ENCODE results near the gene SYTL3.

The SYTL3 gene

DNA sequence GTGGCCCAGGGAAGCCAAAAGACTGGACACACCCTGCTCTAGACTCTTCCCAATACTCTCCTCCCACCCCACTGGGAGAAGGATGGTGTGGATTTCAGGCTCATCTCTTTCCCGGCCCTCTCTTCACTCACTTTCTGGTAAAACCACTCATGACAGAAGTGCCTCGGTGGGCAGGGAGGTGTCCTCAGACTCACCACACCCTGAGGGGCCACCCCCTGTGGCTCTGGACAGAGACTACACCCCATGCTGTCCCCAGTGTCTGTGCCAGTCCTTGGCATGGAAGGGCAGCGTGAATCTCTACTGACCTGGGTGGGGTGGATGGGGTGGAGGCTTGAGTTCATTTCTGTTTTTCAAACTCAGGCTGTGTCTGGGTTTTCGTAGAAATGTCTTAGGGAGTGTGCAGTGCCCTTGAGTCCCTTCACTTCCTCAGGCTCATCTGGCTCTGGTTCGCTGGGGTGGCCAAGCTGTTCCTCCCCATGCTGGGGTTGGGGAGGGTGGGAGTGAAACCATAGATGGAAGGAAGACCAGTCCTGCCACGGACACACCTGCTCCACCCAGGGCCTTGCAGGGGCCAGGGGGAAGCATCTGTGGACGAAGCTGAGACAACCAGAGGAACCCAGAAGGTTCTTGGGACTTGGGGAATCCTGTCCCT lies 110.2 kb downstream of the SYTL3 start:
- DNase-seq (ENCODE audit: low spot score) = no peak

DNA sequence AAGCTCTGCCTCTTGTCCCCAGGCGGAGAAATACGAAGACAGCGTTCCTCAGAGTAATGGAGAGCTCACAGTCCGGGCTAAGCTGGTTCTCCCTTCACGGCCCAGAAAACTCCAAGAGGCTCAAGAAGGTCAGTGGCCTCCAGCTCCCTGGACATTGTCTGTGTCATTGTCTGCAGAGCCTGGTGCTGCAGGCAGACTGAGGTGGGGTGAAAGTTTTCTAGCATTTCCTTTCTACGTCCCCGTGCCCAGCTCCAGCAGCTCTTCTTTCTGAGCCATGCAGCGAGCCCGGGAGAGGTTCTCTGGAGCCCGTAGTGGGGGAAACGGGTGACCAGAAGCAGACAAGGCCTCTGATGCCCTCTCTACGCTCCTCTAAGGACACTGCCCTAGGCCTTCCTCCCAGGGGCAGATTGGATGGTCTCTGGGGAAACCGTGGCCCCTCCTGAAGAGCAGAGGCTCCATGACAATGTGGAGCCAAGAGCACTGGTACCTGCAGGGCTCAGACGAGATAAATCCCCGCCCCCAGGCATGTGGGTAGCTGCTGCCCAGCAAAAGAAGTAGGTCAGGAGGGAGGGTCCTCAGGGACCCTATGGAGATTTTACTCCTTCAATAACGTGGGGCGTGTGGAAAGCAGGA lies 110.9 kb downstream of the SYTL3 start:
- no peak for DNase-seq (ENCODE audit: low spot score)

DNA sequence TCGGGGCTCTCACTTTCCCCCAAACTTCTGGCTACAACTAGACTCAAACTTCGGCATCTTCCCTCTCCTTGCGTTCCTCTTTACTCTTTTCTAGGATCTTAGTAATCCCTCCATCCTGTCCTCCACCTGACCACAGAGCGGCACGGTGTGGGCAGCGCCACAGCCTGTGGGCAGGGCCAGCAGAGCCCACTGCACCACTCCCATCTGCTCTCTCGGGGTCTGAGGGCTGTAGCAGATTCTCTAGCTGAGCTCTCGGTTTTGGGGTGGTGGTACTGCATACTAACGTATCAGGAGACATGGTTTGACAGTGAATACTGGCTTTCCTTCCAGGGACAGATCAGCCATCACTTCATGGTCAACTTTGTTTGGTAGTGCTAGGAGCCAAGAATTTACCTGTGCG lies 111.9 kb downstream of the SYTL3 start:
- no peak for DNase-seq (ENCODE audit: low spot score)

DNA sequence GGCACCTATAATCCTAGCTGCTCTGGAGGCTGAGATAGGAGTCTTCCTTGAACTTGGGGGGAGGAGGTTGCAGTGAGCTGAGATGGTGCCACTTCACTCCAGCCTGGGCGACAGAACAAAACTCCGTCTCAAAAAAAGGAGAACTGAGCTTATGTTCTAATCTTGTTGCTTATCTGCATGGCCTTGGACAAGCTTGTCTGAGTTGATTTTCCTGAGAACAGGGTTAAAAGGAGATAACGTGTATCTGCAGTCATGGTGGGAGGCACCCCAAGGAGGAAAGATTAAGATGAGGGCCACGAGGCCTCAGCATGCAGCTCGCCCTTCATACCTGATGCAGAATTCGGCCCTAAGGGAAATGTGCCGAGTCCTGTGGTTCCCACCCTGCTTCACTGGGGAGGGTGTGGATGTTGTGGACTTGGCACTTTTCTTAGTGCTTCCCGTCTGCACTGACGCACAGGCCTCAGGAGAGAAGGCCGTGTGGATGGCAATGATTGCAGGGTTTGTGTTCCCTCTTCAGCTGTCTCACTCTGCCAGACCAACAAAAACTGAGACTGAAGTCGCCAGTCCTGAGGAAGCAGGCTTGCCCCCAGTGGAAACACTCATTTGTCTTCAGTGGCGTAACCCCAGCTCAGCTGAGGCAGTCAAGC lies 113.1 kb downstream of the SYTL3 start:
- no peak for DNase-seq (ENCODE audit: low spot score)

DNA sequence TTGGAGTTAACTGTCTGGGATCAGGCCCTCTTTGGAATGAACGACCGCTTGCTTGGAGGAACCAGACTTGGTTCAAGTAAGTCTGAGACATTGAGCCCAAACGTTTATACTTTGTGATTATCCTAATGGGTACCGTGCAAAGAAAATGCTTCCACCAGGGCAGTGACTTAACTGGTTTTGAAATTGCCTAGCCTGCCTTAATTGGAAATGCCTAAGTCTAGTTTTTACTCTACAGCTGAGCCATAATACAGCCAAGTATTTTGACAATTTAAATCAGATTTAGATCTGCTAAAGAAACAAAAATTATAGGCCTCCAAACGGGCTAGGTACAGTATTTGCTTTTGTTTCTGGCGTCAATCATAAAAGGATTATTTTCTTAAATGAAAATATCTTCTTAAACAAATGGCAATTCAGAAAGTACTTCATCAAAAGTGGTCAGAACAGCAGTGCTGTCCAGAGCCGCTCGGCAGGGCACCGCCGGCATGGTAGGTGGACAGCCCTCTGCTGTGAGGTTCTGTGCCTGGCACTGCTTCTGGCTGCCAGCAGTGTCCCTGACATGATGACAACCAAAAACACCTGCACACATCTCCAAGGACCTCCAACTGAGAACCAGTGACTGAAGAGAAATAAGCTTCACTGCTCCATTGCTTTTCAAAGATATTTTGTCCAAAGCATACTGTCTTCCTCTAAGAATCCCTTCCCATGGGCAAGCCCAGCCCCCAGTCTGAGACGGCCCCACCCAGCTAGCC lies 113.8 kb downstream of the SYTL3 start:
- DNase-seq (ENCODE audit: low spot score) = no peak

DNA sequence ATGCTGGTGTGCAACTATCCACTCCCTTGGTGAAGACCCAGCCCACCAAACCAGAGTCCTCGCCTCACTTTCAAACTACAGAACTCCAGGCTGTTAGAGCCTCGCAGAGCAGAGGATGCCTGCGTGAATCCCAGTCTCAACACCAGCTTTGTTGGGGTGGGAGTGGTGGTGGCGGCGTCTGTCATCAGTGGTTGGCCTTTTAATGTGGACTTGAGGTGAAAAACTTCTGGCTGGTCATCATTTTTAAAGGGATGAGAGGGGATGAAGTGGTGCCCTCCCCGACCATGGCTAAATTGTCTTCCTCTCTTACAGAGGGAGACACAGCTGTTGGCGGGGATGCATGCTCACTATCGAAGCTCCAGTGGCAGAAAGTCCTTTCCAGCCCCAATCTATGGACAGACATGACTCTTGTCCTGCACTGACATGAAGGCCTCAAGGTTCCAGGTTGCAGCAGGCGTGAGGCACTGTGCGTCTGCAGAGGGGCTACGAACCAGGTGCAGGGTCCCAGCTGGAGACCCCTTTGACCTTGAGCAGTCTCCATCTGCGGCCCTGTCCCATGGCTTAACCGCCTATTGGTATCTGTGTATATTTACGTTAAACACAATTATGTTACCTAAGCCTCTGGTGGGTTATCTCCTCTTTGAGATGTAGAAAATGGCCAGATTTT lies 114.5 kb downstream of the SYTL3 start:
- no peak for DNase-seq (ENCODE audit: low spot score)

DNA sequence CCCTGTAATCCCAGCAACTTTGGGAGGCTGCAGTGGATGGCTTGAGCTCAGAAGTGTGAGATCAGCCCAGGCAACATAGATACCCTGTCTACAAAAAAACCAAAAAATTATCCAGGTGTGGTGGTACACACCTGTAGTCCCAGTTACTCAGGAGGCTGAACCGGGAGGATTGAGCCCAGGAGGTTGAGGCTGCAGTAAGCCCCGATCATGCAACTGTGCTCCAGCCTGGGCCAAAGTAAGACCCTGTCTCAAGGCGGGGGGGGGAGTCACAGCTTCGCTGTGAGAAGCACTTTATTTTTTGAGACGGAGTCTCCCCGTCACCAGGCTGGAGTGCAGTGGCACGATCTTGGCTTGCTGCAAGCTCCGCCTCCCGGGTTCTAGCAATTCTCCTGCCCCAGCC lies 115.1 kb downstream of the SYTL3 start:
- DNase-seq (ENCODE audit: low spot score) = no peak

DNA sequence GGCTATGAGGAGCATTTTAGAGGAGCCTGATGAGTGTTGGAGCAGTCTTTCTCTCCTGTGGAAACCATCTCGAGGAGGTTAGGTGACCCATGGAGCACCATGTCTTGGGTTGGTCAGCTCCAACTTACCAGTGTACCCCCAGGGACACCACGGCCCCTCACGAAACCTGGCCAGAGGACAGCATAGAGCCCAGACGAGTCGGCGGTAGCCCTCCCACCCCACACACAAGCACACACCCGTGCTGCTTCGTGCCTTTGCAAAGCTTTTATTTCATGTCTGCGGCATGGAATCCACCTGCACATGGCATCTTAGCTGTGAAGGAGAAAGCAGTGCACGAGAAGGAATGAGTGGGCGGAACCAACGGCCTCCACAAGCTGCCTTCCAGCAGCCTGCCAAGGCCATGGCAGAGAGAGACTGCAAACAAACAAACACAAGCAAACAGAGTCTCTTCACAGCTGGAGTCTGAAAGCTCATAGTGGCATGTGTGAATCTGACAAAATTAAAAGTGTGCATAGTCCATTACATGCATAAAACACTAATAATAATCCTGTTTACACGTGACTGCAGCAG lies 115.7 kb downstream of the SYTL3 start:
- no peak for DNase-seq (ENCODE audit: low spot score)

DNA sequence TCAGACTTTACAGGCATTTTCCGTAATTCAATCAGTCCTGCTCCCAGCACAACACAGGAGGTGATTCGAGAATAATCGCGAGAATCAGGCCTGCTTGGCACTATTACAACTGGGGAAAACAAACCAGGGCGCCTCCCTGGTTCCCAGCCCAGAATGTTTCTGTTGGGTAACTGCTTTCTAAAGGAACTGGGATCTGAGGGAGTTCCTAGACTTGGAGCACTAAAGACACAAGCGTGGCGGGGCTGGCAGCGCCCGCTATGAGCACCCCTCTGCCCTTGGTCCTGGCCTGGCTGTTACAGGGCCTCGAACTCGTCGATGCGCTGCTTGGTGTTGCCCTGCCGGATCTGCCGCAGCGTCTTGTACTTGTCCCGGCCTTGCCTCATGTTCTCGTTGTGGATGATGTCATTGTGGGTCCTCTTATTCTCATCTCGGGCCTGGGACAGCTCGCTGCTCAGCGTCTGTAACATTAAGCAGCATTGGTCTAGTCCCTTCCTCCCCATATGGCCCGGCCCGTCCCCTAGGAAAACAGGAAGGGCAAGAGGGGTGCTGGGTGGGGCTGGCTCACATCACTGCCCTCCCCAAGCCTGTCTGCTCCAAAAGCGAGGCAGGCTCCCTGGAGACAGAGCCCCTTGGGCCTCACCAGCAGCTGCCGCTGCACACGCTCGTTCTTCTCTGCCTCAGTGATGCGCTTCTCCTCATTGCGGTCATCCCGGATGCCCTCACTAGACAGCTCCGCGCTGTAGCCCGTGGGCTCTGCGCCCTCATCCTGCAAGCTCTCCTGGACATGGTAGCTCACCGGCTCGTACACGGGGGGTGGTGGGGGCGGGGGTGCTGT lies 117.0 kb downstream of the SYTL3 start:
- DNase-seq (ENCODE audit: low spot score) = no peak

DNA sequence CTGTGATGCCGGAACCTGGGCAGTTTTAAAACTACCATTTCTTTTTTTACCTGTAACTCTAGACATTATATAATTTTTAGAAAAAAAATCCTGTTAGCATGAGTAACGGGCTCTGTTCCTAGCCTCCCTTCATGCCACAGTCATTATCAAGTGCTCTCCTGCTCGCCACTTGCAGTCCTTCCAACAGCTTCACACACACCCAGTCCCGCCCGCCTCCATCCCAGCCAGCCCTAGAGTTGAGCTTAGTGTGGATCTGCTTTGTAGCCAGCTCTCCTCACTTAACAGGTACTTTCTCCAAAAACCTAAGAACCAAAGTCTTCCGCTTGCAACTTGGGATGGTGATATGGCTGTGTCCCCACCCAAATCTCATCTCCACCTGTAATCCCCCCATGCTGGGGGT lies 117.9 kb downstream of the SYTL3 start:
- DNase-seq (ENCODE audit: low spot score) = no peak

DNA sequence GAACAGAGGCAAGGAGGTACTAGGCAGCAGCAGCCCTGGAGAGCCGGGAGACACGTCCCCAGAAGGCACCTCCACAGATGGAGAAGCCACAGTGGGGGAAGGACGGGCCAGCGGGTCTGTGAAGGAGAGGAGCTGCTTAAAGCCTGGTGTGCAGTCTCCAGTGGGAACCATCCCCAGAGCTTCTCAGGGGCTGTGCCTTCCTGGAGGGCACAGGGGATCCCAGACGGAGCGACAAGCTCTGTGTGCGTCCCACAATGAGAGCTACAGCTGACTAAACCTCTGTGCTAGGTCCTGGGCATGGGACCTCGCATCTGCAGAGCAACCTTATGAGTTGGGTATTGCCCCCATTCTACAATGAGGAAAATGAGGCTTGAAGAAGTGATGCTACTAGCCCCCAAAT lies 118.6 kb downstream of the SYTL3 start:
- DNase-seq (ENCODE audit: low spot score) = no peak

DNA sequence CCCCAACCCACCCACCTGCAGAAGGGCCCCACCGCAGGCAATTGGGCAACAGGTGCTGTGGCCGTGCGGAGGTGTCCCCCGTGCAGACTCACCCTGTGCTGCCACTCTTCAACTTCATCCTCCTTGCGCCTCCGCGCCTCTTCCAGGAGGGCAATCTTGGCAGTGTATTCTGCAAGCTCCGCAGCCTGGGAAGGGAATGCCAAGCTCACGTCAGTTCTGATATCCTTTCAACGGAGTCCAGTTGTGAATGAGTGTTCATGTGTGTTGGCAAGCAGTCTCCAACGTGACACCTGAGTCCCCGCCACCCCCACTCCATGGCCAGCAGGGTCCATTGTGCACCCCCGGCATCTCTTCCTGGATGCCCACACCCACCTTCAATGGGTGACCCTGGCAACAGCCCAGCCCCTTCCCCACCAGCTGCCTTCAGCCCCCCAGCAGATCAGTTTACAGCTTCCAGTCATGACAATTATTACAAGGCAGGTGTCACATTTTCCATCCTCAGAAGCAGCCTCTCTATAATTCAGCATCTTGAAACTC lies 119.4 kb downstream of the SYTL3 start:
- no peak for DNase-seq (ENCODE audit: low spot score)

DNA sequence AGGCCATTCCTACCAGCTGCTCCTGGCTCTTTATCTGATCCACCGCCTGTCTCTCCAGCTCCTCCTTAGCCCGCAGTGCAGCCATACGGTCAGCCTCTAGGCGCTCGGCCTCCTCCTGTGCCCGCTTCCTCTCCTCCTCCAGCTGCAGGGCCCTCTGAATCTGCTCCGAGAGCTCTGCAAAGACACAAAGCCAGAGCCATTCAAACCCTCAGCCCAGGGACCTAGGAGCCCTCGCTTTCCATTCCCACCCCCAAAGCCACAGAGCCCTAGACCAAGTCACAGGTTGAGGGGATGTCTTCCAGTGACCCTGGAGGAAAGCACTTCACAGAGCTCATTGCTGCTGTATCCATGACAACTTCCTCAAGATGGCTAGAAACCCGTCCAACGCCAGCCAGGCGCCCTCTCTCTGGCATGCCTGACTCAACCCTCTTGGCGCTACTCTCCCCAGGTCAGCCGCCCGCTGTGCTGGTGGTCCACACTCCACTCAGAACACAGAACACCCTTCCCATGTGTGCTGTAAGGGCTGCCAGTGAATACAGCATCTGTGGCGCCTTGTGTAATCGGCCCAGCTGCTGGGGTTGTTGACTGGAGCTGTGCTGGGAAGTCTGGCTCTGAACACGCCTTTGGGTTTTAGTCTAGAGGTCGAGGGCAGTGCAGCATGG lies 120.0 kb downstream of the SYTL3 start:
- DNase-seq (ENCODE audit: low spot score) = no peak

DNA sequence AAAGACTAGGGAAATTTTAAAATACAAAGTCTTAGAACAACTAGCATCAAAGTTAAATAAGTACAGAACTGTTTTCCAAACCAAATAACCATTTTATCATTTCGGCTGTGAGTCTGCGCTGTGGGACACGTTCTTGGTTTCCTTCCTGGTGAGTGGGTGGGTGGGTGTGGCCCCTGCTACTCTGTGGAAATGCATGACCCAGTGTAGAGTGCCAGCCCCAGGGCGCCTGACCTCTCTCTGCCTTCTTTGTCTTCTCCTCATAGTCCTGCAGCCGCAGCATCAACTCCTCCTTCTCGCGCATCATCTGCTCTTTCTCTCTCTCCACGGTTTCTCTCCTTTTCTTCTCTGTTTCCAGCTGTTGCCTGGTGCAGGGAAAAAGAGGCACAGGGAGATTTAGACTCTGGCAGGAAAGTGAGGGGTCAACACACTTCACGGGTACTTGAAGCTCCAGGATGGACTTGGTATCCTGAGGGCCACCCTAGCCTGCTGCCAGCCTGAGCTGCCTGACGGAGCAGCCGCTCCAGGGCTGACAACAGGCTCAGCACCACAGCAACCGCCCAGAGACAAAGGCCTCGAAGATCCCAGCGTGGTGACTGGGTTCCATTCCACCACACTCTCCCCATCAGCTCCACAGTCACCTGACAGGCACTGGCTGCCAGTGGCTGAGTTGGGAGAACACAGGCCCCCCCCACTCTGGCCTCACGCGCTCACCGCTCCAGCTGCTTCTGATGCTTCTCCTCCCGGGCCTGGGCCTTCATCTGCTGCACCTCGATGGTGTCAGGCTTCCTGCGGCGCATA lies 120.9 kb downstream of the SYTL3 start:
- no peak for DNase-seq (ENCODE audit: low spot score)

DNA sequence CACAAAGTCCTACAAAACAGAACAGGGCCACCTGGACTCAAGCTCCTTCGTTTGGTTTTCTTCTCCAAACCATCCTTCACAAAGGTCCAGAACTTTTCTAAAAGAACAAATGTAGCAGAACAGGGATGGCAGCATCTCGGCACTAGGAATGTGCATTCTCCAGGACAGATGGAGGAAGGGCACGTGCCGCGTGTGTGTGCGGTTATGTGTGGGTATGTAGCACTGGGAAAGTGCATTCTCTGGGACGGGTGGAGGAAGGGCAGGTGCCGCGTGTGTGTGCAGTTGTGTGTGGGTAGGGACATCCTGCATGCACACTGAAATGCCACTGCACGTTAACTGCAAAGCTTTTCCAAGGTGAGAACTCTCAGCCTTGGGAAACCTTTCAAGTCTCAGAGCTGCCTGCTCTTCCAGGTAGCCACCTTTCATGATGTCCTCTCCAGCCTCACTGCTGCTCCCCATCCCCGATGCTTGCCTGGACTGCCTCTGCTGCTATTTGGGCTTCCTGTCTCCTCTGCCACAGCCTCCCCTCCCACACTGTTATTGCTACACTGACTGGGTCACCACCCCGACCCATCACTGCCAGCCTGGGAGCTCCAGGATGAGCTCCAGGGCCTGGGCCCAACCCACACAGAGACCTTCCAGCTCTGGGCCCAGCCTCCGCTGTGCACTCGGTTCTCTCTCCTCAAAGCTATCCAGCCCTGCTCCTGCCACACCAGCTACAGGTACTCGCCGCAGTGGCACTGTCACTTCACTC lies 121.7 kb downstream of the SYTL3 start:
- DNase-seq (ENCODE audit: low spot score) = no peak

DNA sequence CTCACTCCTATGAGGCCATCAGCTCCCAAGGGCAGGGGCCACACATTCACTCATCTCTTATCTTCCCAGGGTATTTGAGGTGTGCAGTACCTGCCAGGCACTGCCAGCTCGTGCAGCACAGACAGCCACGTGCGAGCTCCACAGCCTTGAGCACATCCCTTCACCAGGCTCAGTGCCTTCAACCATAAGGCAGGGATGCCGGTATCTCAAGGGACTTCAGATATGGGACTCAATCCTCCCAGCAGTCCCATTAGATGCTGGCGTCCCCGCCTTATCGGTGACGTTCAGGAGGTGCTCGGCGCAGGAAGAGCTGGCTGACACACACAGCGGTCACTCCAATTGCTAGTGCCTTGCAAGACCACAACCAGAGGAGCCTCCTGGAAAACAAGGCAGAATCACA lies 122.3 kb downstream of the SYTL3 start:
- DNase-seq (ENCODE audit: low spot score) = no peak

DNA sequence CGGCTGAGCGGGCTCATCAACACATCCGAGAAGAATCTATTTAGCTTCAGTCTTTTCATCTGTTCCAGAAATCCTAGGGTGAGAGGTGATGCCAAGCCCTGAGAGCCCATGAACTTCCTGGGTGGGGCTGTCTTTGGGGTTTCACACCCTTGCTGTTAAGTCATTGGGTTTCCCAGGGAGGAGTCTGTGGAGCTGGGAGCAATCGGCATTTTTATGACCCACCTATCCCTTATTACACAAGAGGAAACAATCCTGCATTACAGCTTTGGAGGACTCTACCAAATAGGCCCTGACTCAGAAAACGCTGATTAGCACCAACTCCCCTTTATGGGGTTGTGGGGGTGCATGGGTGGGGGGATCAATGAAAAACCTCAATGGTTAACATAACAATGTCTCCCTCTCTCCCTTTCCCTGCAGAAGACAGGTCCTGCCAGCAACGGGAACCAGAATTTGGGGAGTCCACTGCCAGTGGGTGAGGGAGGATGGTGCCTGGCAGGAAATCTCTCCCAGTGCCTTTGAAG lies 123.1 kb downstream of the SYTL3 start:
- DNase-seq (ENCODE audit: low spot score) = peak; percentile 89

Measured in LoVo (cell line).